HepG2 (cell line): ENCODE results near the gene CYP2W1. TPM values are rescaled to one million over a fixed set of nuclear protein-coding genes. Genes with fewer than 3 reads are reported as not detected.

Experiments
- BRD4 ChIP-seq: sonication (generic); formaldehyde crosslinking; IDR thresholded peaks from 2 replicates; pipeline ENCODE4 v1.4.0; 2020; ENCODE audit warnings: missing genetic modification reagents
- LBX2 ChIP-seq: sonication (generic); formaldehyde crosslinking; IDR thresholded peaks from 2 replicates; pipeline ENCODE4 v1.5.0; 2020; ENCODE audit warnings: missing genetic modification reagents, mild to moderate bottlenecking, borderline replicate concordance
- PATZ1 ChIP-seq: sonication (generic); formaldehyde crosslinking; IDR thresholded peaks from 2 replicates; pipeline ENCODE4 v1.4.0; 2020; ENCODE audit warnings: missing genetic modification reagents
- TP53 ChIP-seq: sonication (generic); formaldehyde crosslinking; conservative IDR thresholded peaks from 2 replicates; pipeline ENCODE4 v1.4.0; 2020; ENCODE audit warnings: missing genetic modification reagents
- ZBTB1 ChIP-seq: sonication (generic); formaldehyde crosslinking; IDR thresholded peaks from 2 replicates; pipeline ENCODE4 v1.4.0; 2020; ENCODE audit warnings: missing genetic modification reagents, borderline replicate concordance
- ZBTB10 ChIP-seq: sonication (generic); formaldehyde crosslinking; IDR thresholded peaks from 2 replicates; pipeline ENCODE4 v1.4.0; 2020; ENCODE audit warnings: missing genetic modification reagents, borderline replicate concordance
- ZBTB39 ChIP-seq: sonication (generic); formaldehyde crosslinking; IDR thresholded peaks from 2 replicates; pipeline ENCODE4 v1.5.0; 2020; ENCODE audit warnings: missing genetic modification reagents
- ZNF572 ChIP-seq: sonication (generic); formaldehyde crosslinking; IDR thresholded peaks from 2 replicates; pipeline ENCODE4 v1.5.1; 2020; ENCODE audit warnings: mild to moderate bottlenecking, missing genetic modification reagents
- ZNF678 ChIP-seq: sonication (generic); formaldehyde crosslinking; IDR thresholded peaks from 2 replicates; pipeline ENCODE4 v1.4.0; 2020; ENCODE audit warnings: mild to moderate bottlenecking, missing genetic modification reagents
- ZNF687 ChIP-seq: sonication (generic); formaldehyde crosslinking; IDR thresholded peaks from 2 replicates; pipeline ENCODE4 v1.5.1; 2020; ENCODE audit warnings: mild to moderate bottlenecking, missing genetic modification reagents, moderate library complexity
- ZNF768 ChIP-seq: sonication (generic); formaldehyde crosslinking; IDR thresholded peaks from 2 replicates; pipeline ENCODE4 v1.4.0; 2020; ENCODE audit warnings: missing genetic modification reagents
- ZNF770 ChIP-seq: sonication (generic); formaldehyde crosslinking; IDR thresholded peaks from 2 replicates; pipeline ENCODE4 v1.5.0; 2020; ENCODE audit warnings: mild to moderate bottlenecking, missing genetic modification reagents
- polyA plus RNA-seq, 8 experiments: library from polyadenylated mRNA; depleted of rRNA in 3 of 8; stranded (reverse) in 7 of 8; unstranded in 1 of 8; fragments of >200 nt; fragmentation: Illumina TruSeq in 4 of 8; extraction: Trizol in 4 of 8; gene quantifications; 2 replicates each; pipeline versions ENCODE4 v1.2.1 to v1.2.3, GENCODE V29; 2011 to 2016; ENCODE audit warnings: low read depth in 4 of 8, missing spikeins in 1 of 8, mixed read lengths in 1 of 8; ENCODE audit not compliant: insufficient read depth in 1 of 8
- total RNA-seq, 5 experiments: library from RNA; depleted of rRNA; stranded (reverse); fragments of >200 nt; fragmentation: Illumina TruSeq; extraction: Trizol; gene quantifications; 2 replicates each; pipeline ENCODE4 v1.2.3, GENCODE V29; 2016; ENCODE audit warnings: low read depth in 1 of 5

Gene CYP2W1
- total and polyA plus RNA-seq, 2 of the 13 experiments (the other 11 are each of a cell fraction or from before 2014, with no cell fraction given) = 19.5 to 31.7 TPM

GRCh38 chr7:953547-954327, 29.2 kb upstream of the CYP2W1 start (continued):
- peak; percentile 68 for TF ChIP-seq ZNF687 (CRISPR knock-in tag)
- TF ChIP-seq ZNF768 (CRISPR knock-in tag) = peak; percentile 29; the same call in 1 of the 2 replicates
- no peak for TF ChIP-seq LBX2
- TF ChIP-seq ZNF572 (CRISPR knock-in tag) = no peak
- no peak for TF ChIP-seq ZBTB39 (CRISPR knock-in tag)
- TF ChIP-seq PATZ1 = peak; percentile 34; the same call in 1 of the 2 replicates
- TF ChIP-seq ZBTB10 = 0 out of 2 replicates have a peak, but pooled peaks have one; percentile 25
- TF ChIP-seq ZNF678 = no peak
- no peak for TF ChIP-seq BRD4 (CRISPR knock-in tag)
- TF ChIP-seq ZNF770 (CRISPR knock-in tag) = peak; percentile 36; the same call in 1 of the 2 replicates
- no peak for TF ChIP-seq TP53 (CRISPR knock-in tag)
- no peak for TF ChIP-seq ZBTB1 (CRISPR knock-in tag)
